Calu3 (cell line): ENCODE results near the gene TRPM8. TPM values are rescaled to one million over a fixed set of nuclear protein-coding genes. Genes with fewer than 3 reads are reported as not detected.

Source experiments
- BruUV-seq: library from RNA; stranded (reverse); fragments of 400-500 nt; replicated peaks from 2 replicates; lab custom pipeline; 2021; lab: Mats Ljungman, UMichigan
- CTCF ChIA-PET: fragments of 300-600 bp; sonication (Branson Sonifier 250); formaldehyde crosslinking; loops from one replicate; lab custom pipeline; 2022; ENCODE audit warnings: antibody characterized with exemption; lab: Charles Lee
- DNase-seq: peaks from one replicate; pipeline ENCODE4 v3.0.0; 2022
- H3K27ac Mint-ChIP-seq: one replicate; pipeline ENCODE4 v1.8.0; 2022; ENCODE audit warnings: mixed read lengths; ENCODE audit not compliant: unreplicated experiment
- H3K27me3 Mint-ChIP-seq: one replicate; pipeline ENCODE4 v1.8.0; 2022; ENCODE audit warnings: mixed read lengths; ENCODE audit not compliant: unreplicated experiment
- H3K36me3 Mint-ChIP-seq: one replicate; pipeline ENCODE4 v1.8.0; 2022; ENCODE audit warnings: mild to moderate bottlenecking, moderate library complexity, mixed read lengths; ENCODE audit not compliant: insufficient read depth, unreplicated experiment
- H3K4me1 Mint-ChIP-seq: one replicate; pipeline ENCODE4 v1.8.0; 2022; ENCODE audit warnings: mild to moderate bottlenecking, low read depth, mixed read lengths; ENCODE audit not compliant: unreplicated experiment
- H3K4me3 Mint-ChIP-seq: one replicate; pipeline ENCODE4 v1.8.0; 2022; ENCODE audit warnings: mild to moderate bottlenecking, low read depth, moderate library complexity, mixed read lengths; ENCODE audit not compliant: unreplicated experiment
- H3K9me3 Mint-ChIP-seq: one replicate; pipeline ENCODE4 v1.8.0; 2022; ENCODE audit warnings: low read depth, mixed read lengths; ENCODE audit not compliant: unreplicated experiment
- CTCF ChIP-seq: fragments of 200-600 bp; IDR thresholded peaks from one replicate; pipeline ENCODE4 v1.8.0; 2022; ENCODE audit warnings: antibody characterized with exemption; ENCODE audit not compliant: unreplicated experiment
- intact Hi-C: fragments of 100-400 bp; cut with micrococcal nuclease; formaldehyde crosslinking; loops from one replicate; pipeline ENCODE4 v1.10.0; 2022; ENCODE audit not compliant: unreplicated experiment
- total RNA-seq: library from RNA; stranded (reverse); gene quantifications from 2 replicates; pipeline ENCODE4 v1.2.3, GENCODE V29; 2022

Gene TRPM8
- total RNA-seq, 1 experiment from 2014 or later, result 1.1 TPM

- H3K9me3 Mint-ChIP-seq, result peaks cover 3% of the 10 kb centered on the region
- H3K27ac Mint-ChIP-seq, result no peak overlapping the region
- H3K4me3 Mint-ChIP-seq, result no peak overlapping the region
- no TSS peak for BruUV-seq
- H3K36me3 Mint-ChIP-seq, result no peaks in the 10 kb centered on the region
- intact Hi-C loops, result no loop called here
- CTCF ChIA-PET, result no interaction called here
- peaks cover 12% of the 10 kb centered on the region for H3K4me1 Mint-ChIP-seq
- TF ChIP-seq CTCF, result no peak
- H3K27me3 Mint-ChIP-seq, result peaks cover 12% of the 10 kb centered on the region
- DNase-seq, result no peak
Observed at GRCh38 chr2:233999182-233999581, 82.0 kb downstream of the TRPM8 start.

- TF ChIP-seq CTCF, result no peak
- no peak overlapping the region for H3K4me3 Mint-ChIP-seq
- H3K27me3 Mint-ChIP-seq, result peaks cover 12% of the 10 kb centered on the region
- H3K36me3 Mint-ChIP-seq, result no peaks in the 10 kb centered on the region
- no TSS peak for BruUV-seq
- H3K4me1 Mint-ChIP-seq, result peaks cover 17% of the 10 kb centered on the region
- intact Hi-C loops, result no loop called here
- CTCF ChIA-PET, result no interaction called here
- no peak overlapping the region for H3K27ac Mint-ChIP-seq
- DNase-seq, result no peak
- H3K9me3 Mint-ChIP-seq, result peaks cover 3% of the 10 kb centered on the region
Observed at GRCh38 chr2:234001380-234002160, 84.4 kb downstream of the TRPM8 start.

GRCh38 chr2:234002281-234002680, 85.1 kb downstream of the TRPM8 start:
- CTCF ChIA-PET, result no interaction called here
- TF ChIP-seq CTCF, result no peak
- peaks cover 12% of the 10 kb centered on the region for H3K27me3 Mint-ChIP-seq

GRCh38 chr2:234003972-234004617, 86.9 kb downstream of the TRPM8 start:
- Mint-ChIP-seq H3K27me3 (peaks cover 12% of the 10 kb centered on the region), H3K4me3 (no peak overlapping the region)

More at GRCh38 chr2:234002281-234002680, 85.1 kb downstream of the TRPM8 start:
- Mint-ChIP-seq H3K4me1 (peaks cover 17% of the 10 kb centered on the region), H3K9me3 (peaks cover 3% of the 10 kb centered on the region), H3K4me3 (no peak overlapping the region), H3K27ac (no peak overlapping the region), H3K36me3 (no peaks in the 10 kb centered on the region)
- intact Hi-C loops, result no loop called here
- BruUV-seq, result no TSS peak
- no peak for DNase-seq

More at GRCh38 chr2:234003972-234004617, 86.9 kb downstream of the TRPM8 start:
- Mint-ChIP-seq H3K4me1 (peaks cover 17% of the 10 kb centered on the region), H3K9me3 (peaks cover 3% of the 10 kb centered on the region), H3K36me3 (no peaks in the 10 kb centered on the region), H3K27ac (peak overlapping the region; percentile 15)
- DNase-seq, result peak; percentile 81
- CTCF ChIA-PET, result interaction anchor here (0.6 to 1.0 kb wide), 2 partner anchors 64 to 1373 kb away, joined by 3 read pairs; no protein-coding TSS in a partner anchor
- intact Hi-C loops, result no loop called here
- no peak for TF ChIP-seq CTCF
- no TSS peak for BruUV-seq
